HG03064 (cell line): ENCODE results near the gene SH3GL2.
"Not testable (repeated sequence)": the region's sequence is repeated elsewhere in the genome, so short reads cannot be mapped to it uniquely, and the experiment has no call there.

ENCODE experiments used
- ATAC-seq: cut with Tn5 transposase; IDR thresholded peaks from one replicate; pipeline ENCODE4 v1.9.1; 2021; ENCODE audit warnings: low read depth; ENCODE audit not compliant: unreplicated experiment

Gene SH3GL2

DNA sequence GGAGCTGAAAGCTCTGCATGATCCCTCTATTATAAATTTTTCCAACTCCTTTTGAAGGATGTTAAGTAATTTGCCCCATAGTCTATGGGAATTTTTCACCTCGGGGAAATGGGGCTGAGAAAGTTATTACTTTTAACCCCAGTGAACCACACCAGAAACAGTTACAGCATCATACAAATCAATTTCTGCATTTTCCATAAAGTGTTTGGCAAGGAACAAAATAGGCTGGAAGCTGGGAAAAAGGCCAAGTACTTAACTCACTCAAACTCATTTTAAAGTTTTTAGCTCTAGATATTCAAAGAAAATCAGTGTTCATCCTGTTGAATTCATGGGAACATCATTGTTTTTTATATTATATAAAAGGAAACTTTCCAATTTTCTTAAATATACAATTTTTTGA, 160.9 kb downstream of the SH3GL2 start:
- no peak for ATAC-seq

DNA sequence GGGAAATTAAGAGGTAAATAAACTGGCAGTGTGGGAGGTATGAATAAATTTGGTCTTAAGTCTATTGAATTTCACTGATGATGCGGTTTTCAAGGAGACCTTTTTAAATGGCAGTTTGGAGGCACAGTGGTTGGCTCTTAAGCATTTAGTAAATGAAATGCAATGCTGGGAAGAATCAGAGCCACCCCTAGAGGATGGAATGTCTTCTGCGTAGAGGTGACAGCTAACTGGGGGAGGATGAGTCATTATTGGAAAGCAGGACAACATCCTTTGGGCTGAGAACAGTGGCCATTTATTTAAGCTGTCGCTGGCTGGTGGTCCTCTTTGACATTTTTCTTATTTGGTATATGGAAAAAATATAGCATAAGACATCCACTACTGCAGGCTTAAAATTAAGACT, 163.2 kb downstream of the SH3GL2 start:
- no peak for ATAC-seq

DNA sequence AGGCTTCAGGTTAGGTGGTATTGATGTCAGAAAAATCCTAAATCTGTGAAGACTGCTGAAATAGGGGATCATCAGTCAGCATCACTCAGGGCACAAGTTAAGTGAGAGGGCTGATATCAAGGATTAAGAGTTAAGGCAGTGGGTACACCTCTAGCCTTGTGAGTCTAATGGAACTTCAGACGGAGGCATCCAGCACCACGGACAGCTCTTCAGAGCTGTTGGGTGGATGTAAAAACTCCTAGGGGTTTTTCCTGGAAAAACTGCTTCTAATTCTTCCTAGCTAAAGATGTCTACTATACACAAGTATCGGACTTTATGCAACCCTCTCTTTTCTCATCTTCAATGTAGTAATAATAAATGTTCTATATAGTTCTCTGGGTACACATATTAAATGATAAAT, 165.9 kb downstream of the SH3GL2 start:
- ATAC-seq: no peak

DNA sequence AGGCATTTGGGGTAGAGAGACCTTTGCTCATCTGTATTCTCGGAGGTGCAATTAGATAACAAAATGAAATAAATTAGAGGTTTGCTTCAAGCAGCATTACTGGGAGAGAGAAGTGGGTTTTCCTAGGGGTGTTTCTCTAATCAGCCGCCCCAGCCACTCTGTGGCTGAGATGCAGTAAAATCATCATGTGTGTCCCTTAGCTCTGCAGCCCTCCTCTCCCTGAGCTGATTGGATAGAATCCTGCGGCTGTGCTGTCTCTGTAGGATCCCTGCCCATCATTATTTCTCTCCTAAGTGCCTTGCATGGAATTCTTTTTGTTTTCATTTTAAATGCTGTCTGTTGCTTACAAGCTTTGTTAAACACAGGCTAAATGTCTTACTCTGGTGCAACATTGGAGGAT, 171.4 kb downstream of the SH3GL2 start:
- no peak for ATAC-seq

DNA sequence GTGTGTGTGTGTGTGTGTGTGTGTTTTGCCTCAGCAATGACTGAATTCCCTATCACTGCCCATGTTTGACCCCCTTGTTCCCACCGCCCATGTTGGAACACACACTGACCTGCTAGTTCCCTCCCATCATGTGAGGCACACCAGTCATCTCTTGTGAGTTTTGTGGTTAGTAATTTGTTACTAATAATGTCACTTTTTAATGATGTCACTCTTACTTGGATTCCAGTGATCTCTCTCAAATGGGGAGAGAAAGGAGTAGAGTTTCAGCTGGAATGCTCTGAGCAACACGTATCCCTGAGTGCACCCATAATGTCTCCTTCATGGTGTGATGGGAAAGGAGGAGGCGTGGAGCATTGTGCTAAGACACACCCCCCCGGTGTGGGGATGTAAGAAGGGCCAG, 172.6 kb downstream of the SH3GL2 start:
- no peak for ATAC-seq

DNA sequence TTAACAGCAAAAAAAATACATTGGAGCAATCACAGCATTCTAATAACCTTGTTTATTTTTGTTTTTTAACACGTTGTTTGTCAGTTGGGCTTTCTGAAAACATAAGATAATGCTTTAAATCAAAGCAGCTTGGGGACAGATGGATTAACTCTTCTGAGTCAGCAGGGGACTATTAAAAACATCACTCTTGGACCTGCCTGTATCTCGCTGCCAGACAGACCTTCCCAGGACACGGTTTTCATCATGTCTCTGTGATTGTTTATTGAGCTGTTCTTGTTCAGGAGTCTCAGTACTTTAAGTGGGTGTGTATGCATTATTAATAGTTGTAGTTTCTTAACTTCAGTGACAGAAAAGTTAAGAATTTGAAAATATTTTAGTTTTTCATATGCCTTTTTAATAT, 173.2 kb downstream of the SH3GL2 start:
- ATAC-seq: no peak

DNA sequence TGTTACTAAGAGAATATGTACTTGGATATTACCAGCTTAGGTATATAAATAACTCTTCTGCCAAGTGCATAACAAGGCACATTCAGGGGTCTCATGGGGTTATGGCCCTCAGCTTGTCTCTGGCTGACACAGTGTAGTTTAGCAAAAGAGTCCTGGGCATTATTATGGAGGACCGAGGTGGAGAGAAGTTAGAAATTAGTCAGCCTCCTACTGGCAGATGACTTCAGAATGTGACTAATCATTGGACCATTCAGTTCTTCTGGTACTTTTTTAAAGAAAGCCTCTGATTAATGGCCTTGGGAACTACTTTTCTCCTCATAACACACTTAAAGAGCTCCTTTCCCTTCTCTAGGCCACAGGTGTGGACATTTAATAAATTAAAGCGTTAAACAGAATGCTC, 178.9 kb downstream of the SH3GL2 start:
- ATAC-seq: no peak

DNA sequence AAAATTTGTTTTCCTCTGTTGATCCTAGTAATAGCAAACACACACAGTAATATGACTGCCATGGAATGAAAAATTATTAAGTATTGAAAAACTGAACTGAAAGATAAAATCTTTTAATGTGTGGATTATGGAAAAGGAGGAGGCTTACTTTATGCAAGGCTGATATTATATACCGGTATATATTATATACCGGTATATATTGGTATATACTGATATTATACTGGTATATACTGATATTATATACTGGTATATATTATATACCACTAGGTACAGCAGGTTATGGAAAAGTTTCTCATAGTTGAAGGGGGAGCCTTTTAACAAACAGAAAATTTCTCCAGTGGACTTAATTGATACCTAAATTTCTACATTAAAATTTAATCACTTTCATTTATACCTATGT, 181.4 kb downstream of the SH3GL2 start:
- no peak for ATAC-seq

DNA sequence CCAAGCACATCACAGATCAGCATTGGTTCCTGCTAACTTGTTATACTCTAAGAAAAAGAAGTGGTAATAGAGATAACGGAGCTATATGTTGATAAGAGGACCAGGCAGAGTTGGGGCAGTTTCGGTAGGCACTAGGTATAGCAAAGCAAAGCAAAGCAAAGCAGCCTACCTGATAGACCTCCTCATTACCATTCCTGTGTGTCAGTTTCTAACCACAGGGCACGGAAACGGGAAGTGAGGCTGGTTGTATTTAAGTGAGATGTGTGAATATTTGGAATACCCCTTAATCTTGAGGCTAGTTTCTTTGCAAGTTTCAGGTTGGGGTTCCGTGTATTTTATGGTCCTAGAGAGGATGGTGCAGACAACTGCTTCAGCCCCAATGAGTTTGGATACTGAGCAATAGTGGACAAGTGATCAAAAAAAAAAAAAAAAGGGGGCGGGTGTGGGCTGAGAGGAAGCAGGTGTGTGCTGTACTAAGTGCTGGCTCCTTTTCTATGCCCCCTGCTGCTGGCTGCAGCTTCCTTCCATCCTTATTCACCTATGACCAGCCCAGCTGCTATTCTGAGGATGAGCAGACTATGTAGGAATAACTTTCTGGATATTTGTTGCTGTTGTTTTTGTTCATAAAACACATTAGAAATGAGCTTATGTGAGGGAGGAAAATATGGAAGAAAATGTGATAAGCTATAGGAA, 183.3 kb downstream of the SH3GL2 start:
- ATAC-seq: no peak

DNA sequence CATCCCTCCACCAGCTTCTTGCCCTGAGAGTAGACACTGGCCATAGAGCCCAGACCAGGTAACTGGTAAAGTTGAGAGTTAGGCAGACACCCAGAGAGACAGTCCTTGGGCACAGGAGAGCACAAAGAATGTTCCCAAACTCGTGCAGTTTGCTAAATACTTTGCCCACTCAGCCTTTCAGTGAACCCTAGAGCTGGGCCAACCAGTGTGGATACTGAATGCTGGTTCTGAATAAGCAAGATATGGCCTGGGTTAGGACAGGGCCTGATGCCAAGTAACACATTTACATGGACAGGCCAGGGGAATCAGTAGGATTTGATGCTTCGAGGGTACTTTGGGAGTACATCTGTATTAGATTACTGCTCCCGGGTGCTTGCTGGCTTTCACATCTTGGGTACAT, 185.4 kb downstream of the SH3GL2 start:
- ATAC-seq: no peak

DNA sequence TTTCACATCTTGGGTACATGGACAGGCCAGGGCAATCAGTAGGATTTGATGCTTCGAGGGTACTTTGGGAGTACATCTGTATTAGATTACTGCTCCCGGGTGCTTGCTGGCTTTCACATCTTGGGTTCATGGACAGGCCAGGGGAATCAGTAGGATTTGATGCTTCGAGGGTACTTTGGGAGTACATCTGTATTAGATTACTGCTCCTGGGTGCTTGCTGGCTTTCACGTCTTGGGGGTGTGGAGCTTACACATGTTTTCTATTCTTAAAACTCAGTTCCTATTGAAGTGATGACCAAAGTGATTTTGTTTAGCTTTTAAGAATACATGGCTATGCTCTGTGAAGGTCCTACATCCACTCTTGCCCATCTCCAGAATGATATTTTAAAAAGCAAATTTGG, 186.3 kb downstream of the SH3GL2 start:
- ATAC-seq: not testable (repeated sequence)

DNA sequence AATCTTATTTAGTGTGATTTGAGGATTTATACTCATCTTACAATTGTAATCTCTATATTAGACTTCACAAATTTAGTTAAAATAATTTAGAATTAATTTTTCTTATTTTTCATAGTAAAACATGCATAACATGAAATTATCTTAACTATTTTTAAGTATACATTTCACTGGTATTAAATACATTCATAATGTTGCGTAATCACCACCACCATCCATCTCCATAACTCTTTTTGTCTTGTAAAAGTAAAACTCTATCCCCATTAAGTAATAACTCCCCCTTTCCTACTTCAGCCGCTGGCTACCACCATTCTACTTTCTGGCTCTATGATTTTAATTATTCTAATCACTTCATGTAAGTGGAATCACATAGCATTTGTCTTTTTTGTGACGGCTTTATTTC, 193.4 kb downstream of the SH3GL2 start:
- no peak for ATAC-seq

DNA sequence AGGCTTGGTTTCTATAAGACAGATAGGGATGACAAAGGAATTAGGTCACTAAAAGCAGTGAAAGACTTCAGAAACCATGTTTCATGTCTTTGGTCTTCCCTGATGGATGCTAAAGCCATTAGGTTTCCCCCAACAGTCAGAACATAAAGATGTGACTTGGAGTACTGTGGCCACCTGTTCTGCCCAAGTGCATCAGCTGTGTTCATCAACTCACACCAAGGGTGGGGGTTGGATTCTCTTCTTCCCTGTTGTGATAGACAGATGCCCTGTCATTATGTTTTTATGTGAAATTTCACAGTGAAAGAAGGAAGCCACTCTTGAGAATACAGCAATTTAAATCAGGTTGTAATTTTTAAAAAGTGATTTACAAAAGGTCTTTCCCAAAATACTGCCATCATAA, 196.8 kb downstream of the SH3GL2 start:
- no peak for ATAC-seq

DNA sequence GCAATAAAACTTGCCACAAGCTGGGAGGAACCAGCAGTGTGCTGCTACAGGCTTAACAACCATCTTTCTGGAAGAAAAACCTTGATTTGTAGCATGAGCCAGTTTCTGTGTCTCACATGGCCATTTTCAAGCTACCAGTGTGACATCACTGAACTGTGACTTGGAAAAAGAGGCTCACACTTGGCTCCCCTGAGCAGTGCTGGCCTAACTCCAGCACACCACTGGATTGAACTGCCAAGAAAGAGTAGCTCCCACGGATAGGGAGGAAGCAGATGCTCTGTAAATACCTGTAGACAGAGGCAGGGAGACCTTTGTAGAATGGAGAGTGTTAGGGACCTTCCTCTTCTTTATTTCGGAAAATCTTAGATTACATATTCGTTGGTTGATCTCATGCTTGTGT, 197.9 kb downstream of the SH3GL2 start:
- ATAC-seq: no peak

DNA sequence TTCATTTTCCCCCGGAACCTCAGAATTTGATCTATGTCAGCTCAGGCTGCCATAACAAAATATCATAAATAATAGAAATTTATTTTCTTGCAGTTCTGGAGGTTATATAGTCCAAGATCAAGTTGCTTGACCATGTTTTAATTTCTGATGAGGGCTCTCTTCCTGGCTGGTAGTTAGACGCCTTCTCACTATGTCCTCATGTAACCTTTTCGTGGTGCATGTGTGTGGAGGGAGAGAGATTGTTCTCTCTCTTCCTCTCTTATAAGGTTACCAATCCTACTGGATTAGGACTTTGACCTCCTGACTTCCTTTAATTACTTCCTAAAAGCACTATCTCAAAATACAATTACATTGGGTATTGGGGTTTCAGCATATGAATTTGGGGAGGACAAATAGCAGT, 198.6 kb downstream of the SH3GL2 start:
- no peak for ATAC-seq

DNA sequence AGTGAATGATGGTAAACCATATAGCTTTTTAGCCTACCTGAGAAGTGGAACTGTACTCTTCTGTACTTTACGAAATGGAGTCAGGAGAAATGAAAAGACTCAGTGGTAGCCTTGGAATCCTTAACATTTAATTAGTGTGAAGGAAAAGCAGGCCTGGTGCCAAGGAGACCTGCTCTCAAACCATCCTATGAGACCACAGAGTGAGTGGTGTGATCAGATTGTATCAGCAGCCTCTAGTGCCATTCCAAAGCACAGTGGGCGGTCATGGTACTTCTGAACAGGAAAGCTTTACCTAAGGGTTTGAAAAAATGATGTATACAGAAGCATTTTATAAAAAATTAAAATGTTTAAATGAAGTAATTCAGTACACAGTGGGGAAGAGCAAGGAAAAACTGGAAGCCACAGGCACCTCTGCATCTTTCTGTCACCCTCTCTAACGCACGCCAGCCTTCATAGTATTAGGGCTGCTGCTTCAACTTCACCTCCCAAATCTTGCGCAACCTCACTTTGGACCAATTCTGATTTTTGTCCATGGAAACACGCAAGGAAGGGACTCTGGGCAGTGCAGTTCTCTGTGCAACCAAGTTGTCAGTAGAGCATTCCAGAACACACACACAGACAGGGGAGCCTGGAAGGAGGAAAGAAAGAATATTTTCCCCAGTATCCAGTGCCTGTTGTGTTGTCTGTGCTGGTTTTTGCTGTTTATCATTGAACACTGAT, 203.7 kb downstream of the SH3GL2 start:
- ATAC-seq: no peak

DNA sequence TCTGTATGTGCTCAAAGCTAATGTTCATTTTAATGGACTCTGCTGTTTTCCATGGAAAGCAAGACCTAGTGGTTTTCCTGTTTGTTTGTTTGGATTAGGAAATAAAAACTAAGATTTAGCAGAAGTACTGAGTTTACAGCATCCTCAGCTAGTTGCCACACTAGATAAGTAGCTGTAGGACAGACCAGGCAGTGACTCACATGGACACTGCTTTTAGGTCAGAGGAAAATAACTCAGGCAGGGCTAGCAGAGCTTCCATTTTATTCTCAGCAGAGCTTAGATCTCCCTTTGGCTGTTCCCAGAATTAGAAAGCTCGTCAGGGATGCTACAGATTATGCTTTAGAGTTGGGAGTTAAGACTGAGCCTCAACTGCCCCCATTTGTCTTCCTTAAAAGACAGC, 204.4 kb downstream of the SH3GL2 start:
- no peak for ATAC-seq

DNA sequence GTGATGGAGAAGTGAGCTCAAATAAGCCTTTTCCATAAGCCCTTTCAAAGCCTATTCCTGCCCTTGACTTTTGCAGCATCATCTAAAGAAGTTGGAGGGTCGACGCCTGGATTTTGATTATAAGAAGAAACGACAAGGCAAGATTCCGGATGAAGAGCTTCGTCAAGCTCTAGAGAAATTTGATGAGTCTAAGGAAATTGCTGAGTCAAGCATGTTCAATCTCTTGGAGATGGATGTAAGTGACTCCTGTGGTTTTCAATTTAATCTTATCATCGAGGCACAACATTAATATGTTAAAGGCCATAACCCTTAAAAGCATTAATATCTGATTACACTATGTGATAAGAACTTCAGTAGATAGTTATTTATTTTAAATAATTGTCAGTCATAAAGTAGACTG, 210.4 kb downstream of the SH3GL2 start:
- ATAC-seq: no peak

DNA sequence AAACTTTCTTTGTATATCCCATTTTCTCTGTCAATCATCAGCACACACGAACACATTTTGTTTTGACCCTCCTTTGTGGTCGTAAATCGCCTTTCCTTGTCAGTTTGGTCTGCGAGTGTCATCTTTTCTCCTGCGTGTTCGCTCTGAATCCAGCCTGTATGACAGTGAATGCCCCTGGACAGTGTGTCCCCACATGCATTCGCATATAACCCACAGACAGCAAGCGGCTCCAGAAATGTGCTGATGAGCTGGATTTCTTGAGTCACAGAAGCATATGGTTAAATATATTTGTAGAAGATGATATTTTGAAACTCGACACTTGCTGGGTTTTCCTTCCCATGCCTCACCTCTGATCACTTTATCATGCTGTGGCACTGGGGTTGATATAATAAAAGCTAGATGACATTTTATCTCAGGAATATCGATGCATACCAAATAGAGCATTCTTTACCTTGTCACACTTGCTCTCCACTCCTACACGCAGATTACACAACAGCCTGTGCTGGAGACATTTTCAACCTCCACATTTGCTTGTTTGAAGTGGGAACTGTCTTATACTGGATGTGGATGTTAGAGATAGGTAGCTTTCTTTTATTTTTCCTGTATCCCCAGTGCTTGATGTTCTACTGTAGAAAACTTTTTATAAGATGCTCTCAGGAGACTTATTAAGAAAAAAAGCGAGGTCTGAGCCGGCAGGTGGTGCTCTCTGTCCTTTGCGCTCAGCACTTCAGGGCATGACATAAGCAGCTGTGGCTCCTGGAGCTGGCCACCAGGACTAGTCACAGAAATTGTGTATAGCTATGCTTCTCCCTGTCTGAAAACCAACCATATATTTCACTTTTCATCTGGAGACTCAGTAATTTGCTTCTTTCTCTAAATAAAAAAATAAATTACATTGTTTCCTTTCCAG, 215.1 kb downstream of the SH3GL2 start:
- no peak for ATAC-seq

DNA sequence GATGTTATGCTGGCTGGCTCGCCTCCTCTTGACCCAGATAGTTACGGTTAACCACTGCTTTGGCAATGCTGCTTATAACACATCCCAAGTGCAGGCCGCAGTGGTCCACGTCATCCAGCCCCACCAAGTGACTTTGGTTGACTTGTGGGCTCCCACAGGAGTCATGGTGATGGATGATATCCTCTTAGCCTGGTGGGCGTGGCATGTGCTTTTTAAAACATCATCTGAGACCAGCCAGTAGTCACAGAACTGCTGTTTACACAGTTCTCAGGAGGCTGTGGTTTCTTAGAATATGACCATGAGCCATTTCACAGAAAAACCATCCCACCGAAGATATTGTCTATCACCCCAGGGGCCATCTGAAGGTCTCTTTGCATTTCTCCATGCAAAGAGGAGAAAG, 216.9 kb downstream of the SH3GL2 start:
- no peak for ATAC-seq

DNA sequence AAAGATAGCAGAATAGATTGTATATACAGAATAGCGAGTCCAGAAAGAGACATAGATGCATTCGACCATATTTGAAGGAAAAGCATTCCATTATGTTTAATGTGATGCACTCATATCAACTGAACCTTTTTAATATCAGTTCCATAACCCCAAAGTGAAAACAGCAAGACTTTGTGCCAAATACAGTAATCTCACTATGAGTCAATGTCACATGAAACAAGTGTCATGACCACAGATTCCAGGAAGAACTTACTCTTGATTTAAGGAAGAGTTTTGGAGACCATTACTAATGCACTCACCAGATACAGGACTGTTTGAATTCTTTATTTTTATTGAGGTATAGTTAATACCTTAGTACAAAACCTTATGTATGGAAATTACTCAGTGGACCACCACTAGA, 220.5 kb downstream of the SH3GL2 start:
- ATAC-seq: no peak
